Measurements from ENCODE around the gene USP4.
A peak's percentile ranks its signal among the peaks of the same experiment; 100 is the strongest.

The USP4 gene

DNA sequence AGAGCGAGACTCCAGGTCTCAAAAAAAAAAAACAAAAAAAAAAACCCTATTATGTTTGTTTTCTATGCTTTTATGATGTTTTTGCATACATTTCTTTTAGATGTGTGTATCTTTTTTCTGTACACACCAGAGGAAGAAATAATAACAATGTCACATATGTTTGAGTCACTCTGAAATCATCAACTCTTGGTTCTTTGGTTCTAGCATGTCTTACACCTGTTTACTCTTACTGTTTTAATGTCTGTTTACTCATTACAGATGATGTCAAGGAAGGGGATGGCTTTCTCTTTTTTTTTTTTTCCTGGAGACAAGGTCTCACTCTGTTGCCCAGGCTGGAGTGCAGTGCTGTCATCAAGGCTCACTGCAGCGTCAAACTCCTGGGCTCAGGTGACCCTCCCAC, 47.9 kb upstream of the USP4 start:
- Histone ChIP-seq H3K4me3 (replicated peaks; ENCODE audit: insufficient read depth, low read length) (no peak overlapping the region), H3K27ac (replicated peaks) (no peak overlapping the region), H3K27me3 (ENCODE audit: insufficient read depth, poor library complexity, severe bottlenecking) (no peaks in the 10 kb centered on the region)
- no peak for DNase-seq (ENCODE audit: low read depth in 1 of 2, low spot score in 1 of 2)
- no peak for TF ChIP-seq POLR2AphosphoS5 (IDR thresholded peaks at IDR 0.05; ENCODE audit: low read depth)
- TF ChIP-seq GABPA (IDR thresholded peaks at IDR 0.05; ENCODE audit: low read depth): no peak
- TF ChIP-seq, protein P1, sequence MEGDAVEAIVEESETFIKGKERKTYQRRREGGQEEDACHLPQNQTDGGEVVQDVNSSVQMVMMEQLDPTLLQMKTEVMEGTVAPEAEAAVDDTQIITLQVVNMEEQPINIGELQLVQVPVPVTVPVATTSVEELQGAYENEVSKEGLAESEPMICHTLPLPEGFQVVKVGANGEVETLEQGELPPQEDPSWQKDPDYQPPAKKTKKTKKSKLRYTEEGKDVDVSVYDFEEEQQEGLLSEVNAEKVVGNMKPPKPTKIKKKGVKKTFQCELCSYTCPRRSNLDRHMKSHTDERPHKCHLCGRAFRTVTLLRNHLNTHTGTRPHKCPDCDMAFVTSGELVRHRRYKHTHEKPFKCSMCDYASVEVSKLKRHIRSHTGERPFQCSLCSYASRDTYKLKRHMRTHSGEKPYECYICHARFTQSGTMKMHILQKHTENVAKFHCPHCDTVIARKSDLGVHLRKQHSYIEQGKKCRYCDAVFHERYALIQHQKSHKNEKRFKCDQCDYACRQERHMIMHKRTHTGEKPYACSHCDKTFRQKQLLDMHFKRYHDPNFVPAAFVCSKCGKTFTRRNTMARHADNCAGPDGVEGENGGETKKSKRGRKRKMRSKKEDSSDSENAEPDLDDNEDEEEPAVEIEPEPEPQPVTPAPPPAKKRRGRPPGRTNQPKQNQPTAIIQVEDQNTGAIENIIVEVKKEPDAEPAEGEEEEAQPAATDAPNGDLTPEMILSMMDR (IDR thresholded peaks at IDR 0.05; ENCODE audit: insufficient read depth, low read length): no peak
- TF ChIP-seq SPI1 (IDR thresholded peaks at IDR 0.05; ENCODE audit: borderline replicate concordance, low read depth): no peak
- TF ChIP-seq, protein P2, sequence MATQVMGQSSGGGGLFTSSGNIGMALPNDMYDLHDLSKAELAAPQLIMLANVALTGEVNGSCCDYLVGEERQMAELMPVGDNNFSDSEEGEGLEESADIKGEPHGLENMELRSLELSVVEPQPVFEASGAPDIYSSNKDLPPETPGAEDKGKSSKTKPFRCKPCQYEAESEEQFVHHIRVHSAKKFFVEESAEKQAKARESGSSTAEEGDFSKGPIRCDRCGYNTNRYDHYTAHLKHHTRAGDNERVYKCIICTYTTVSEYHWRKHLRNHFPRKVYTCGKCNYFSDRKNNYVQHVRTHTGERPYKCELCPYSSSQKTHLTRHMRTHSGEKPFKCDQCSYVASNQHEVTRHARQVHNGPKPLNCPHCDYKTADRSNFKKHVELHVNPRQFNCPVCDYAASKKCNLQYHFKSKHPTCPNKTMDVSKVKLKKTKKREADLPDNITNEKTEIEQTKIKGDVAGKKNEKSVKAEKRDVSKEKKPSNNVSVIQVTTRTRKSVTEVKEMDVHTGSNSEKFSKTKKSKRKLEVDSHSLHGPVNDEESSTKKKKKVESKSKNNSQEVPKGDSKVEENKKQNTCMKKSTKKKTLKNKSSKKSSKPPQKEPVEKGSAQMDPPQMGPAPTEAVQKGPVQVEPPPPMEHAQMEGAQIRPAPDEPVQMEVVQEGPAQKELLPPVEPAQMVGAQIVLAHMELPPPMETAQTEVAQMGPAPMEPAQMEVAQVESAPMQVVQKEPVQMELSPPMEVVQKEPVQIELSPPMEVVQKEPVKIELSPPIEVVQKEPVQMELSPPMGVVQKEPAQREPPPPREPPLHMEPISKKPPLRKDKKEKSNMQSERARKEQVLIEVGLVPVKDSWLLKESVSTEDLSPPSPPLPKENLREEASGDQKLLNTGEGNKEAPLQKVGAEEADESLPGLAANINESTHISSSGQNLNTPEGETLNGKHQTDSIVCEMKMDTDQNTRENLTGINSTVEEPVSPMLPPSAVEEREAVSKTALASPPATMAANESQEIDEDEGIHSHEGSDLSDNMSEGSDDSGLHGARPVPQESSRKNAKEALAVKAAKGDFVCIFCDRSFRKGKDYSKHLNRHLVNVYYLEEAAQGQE (IDR thresholded peaks at IDR 0.05; ENCODE audit: insufficient replicate concordance, low read depth): no peak

DNA sequence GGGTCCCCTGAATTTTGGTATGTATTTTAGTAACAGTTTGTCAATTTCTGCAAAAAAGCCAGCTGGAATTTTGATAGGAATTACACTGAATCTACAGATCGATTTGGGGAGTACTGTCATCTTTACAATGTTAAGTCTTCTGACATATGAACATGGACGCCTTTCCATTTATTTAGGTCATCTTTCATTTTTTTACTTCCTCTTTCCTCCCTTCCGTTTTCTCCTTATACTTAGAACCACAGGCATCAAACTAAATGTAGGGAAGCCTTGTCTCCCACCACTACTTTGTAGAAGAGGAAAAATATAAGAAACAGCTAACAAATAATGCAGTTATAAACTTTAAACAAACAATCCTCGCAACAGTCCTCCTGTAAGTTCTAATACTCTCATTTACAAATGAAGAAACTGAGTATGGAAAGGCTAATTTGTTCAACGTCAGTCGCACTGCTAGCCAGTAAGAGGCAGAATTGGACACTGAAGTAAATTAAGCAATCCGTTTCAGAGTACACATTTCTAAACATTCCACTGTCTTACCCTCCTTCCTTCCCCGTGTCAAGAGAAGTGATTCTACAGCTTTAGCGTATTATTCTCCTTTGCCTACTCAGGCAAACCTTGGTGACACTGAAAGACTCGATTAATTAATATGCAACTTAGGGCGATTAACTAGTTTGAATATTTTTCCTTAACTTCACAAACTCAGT, 46.4 kb upstream of the USP4 start:
- Histone ChIP-seq H3K4me3 (replicated peaks; ENCODE audit: insufficient read depth, low read length) (no peak overlapping the region), H3K27ac (replicated peaks) (peak overlapping the region; percentile 43), H3K27me3 (ENCODE audit: insufficient read depth, poor library complexity, severe bottlenecking) (no peaks in the 10 kb centered on the region)
- TF ChIP-seq POLR2AphosphoS5 (IDR thresholded peaks at IDR 0.05; ENCODE audit: low read depth) (no peak), SPI1 (IDR thresholded peaks at IDR 0.05; ENCODE audit: borderline replicate concordance, low read depth) (peak; percentile 67; the same call in 1 of the 2 replicates)
- peak in 1 of 2 experiments; percentile 46 for DNase-seq (ENCODE audit: low read depth in 1 of 2, low spot score in 1 of 2)

DNA sequence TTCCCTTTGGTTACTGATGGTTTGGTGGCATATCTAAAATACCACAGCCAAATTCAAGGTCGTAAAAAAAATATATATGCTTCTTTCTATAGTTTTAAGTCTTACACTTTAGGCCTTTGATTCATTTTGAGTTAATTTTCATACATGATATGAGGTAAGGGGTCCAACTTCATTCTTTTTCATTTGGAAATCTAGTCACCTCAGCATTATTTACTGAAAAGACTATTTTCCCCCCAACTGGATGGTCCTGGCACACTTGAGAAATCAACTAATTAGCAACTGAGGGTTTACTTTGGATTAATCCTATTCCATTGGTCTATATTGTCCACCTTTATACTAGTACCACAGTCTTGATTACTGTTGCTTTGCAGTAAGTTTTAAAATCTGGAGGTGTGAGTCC, 45.8 kb upstream of the USP4 start:
- Histone ChIP-seq H3K4me3 (replicated peaks; ENCODE audit: insufficient read depth, low read length) (no peak overlapping the region), H3K27ac (replicated peaks) (peak overlapping the region; percentile 43; the same call in 1 of the 2 replicates), H3K27me3 (ENCODE audit: insufficient read depth, poor library complexity, severe bottlenecking) (no peaks in the 10 kb centered on the region)
- TF ChIP-seq POLR2AphosphoS5 (IDR thresholded peaks at IDR 0.05; ENCODE audit: low read depth): no peak
- TF ChIP-seq SPI1 (IDR thresholded peaks at IDR 0.05; ENCODE audit: borderline replicate concordance, low read depth): no peak
- TF ChIP-seq GABPA (IDR thresholded peaks at IDR 0.05; ENCODE audit: low read depth): no peak
- TF ChIP-seq, protein P2 (IDR thresholded peaks at IDR 0.05; ENCODE audit: insufficient replicate concordance, low read depth): no peak
- DNase-seq (ENCODE audit: low read depth in 1 of 2, low spot score in 1 of 2): no peak

DNA sequence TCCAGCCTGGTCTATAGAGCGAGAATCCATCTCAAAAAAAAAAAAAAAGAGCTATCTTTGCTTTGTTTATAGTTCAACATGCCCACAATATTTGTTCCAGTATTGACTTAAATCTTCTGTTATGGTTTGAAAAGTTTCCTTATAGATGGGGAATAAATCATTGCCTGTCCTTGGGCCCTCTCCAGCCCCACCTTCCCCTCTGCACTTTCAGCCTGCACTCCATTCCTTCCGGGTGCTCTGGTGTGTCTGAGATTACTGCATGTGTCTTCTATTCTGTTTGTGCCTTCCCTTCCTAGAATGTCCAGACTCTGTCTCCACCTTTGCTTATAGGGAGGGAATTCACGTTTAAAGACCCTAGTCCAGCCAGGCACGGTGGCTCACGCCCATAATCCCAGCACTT, 43.5 kb upstream of the USP4 start:
- Histone ChIP-seq H3K27me3 (ENCODE audit: insufficient read depth, poor library complexity, severe bottlenecking) (no peaks in the 10 kb centered on the region), H3K27ac (replicated peaks) (no peak overlapping the region), H3K4me3 (replicated peaks; ENCODE audit: insufficient read depth, low read length) (no peak overlapping the region)
- TF ChIP-seq SPI1 (IDR thresholded peaks at IDR 0.05; ENCODE audit: borderline replicate concordance, low read depth) (no peak), GABPA (IDR thresholded peaks at IDR 0.05; ENCODE audit: low read depth) (no peak), POLR2AphosphoS5 (IDR thresholded peaks at IDR 0.05; ENCODE audit: low read depth) (no peak)
- TF ChIP-seq, protein P1 (IDR thresholded peaks at IDR 0.05; ENCODE audit: insufficient read depth, low read length): no peak
- TF ChIP-seq, protein P2 (IDR thresholded peaks at IDR 0.05; ENCODE audit: insufficient replicate concordance, low read depth): no peak
- no peak for DNase-seq (ENCODE audit: low read depth in 1 of 2, low spot score in 1 of 2)

All from HL-60 (cell line).